Thyroid gland (tissue), 4 donors: ENCODE results near the gene NAT10. TPM values are rescaled to one million over a fixed set of nuclear protein-coding genes. Genes with fewer than 3 reads are reported as not detected.

Source experiments
- DNase-seq, 2 donors: peaks; one replicate each; pipeline ENCODE4 v3.0.0-alpha.2; 2019
- H3K27ac ChIP-seq, 3 donors: fragments of 200-600 bp; sonication (generic); 1 replicate in 2 of 3; 2 replicates in 1 of 3; pipeline ENCODE4 v1.5.1; 2016 to 2019; ENCODE audit warnings: mild to moderate bottlenecking in 1 of 3, moderate library complexity in 1 of 3
- H3K27me3 ChIP-seq: fragments of 200-600 bp; sonication (generic); one replicate; pipeline ENCODE4 v1.5.1; 2019
- H3K36me3 ChIP-seq, 2 donors: fragments of 200-600 bp; sonication (generic); one replicate each; pipeline ENCODE4 v1.5.1; 2016 to 2019
- H3K4me1 ChIP-seq, 2 donors: fragments of 200-600 bp; sonication (generic); one replicate each; pipeline ENCODE4 v1.5.1; 2017 to 2019
- H3K4me3 ChIP-seq, 3 donors: fragments of 200-600 bp; sonication (generic); replicated peaks in 1 of 3; 1 replicate in 2 of 3; 2 replicates in 1 of 3; pipeline ENCODE4 v1.5.1; 2016; ENCODE audit warnings: mild to moderate bottlenecking in 1 of 3
- H3K9me3 ChIP-seq: fragments of 200-600 bp; sonication (generic); one replicate; pipeline ENCODE4 v1.5.1; 2017
- CTCF ChIP-seq, 6 experiments: fragments of 200-600 bp in 3 of 6; fragments of 450-650 bp in 3 of 6; sonication (generic) in 3 of 6; IDR thresholded peaks; one replicate each; pipeline ENCODE4 v1.5.1; 2016 to 2019; ENCODE audit warnings: antibody characterized with exemption in 6 of 6, mild to moderate bottlenecking in 2 of 6, inconsistent platforms in 1 of 6, moderate library complexity in 1 of 6
- POLR2A ChIP-seq, 2 donors: fragments of 450-650 bp; IDR thresholded peaks; one replicate each; pipeline ENCODE4 v1.6.1; 2017; ENCODE audit warnings: antibody characterized with exemption in 2 of 2, mild to moderate bottlenecking in 2 of 2, moderate library complexity in 1 of 2
- WGBS, 2 donors: methylation state at CpG; one replicate each; pipeline ENCODE4 v1.1.5; 2017; 5-methylcytosine and 5-hydroxymethylcytosine counted together
- intact Hi-C: fragments of 100-400 bp; cut with DNase I; formaldehyde crosslinking; loops from one replicate; pipeline ENCODE4 v1.15.1; 2023
- total RNA-seq, 4 donors: library from RNA; depleted of rRNA; stranded (reverse); fragments of >200 nt; gene quantifications; one replicate each; pipeline ENCODE4 v1.2.3, GENCODE V29; 2016

Gene NAT10
- total RNA-seq, 4 donors from 2014 or later, result 25.9 to 32.9 (median 31.2) TPM

DNA sequence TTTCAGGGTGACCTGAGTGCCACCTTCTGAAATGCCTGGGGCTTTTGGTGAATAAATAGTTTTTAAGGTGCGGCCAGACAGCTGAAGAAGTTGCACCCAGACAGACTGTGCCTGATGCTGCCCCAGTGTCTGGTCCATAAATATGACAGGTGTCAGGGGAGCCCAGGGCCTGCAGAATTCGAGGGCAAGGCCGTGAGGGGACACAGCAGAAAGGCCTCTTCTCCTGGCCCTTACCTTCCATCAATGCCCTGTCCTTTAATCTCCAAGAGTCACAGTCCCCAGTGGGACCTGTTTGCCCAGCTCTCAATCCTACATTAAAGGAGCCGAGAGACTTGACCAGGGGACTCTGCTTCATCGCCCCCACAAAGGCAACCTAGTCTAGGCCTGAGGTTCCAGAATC, 45.7 kb downstream of the NAT10 start:
- Histone ChIP-seq H3K36me3 (peaks cover 14 to 26% of the 10 kb centered on the region in 2 donors), H3K27ac (no peak overlapping the region), H3K27me3 (no peaks in the 10 kb centered on the region), H3K4me3 (no peak overlapping the region), H3K4me1 (peaks cover 11 to 23% of the 10 kb centered on the region in 2 donors), H3K9me3 (no peaks in the 10 kb centered on the region)
- TF ChIP-seq POLR2A (IDR thresholded peaks at IDR 0.05) (no peak), CTCF (IDR thresholded peaks at IDR 0.05) (no peak)
- WGBS, 2 donors, result 97 to 98% methylated on average over 5 of the region's 5 CpGs
- no peak for DNase-seq
- intact Hi-C loops, result no loop called here

DNA sequence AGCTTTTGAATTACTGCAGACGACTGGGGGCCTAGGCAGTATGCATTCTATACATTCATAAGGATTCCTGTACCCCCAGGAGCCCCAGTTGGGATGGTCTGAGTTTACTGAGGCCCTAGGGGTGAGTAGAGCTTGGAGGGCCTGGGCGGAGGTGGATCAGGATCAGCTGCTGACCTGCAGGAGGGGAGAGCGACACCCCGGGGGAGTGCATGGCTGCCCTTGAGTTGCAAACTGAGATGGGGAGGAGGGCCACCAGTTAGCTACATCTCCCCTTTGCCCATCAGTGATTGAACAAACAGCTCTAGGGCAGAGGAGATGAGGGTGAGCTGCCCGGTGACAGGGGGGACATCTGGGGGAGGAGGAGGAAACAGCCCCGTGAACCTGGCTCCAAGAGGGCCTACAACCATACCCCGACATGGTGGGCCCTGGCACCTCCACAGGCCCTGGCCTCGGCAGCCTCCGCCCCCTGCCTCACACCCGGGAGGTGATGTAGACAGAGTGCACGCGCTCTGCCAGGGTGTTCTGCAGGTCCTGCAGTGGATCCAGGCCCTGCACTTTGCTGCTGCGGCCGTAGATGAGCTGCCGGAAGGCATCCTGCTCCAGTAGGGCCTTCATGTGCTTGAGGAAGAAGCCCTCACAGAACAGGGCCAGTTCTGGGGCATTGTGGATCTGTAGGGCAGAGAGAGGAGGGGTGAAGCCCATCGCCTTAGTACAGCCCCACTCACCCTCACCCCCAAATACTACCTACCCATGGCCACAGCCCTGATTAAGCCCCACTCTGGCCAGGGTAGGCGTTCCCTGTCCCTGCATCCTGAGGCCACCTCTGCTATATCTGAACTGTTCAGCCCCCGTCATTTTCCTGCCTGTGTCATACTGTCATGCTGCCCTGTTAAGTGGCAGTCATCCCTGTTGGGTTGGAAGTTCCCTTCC, 46.8 kb downstream of the NAT10 start:
- Histone ChIP-seq H3K4me1 (peaks cover 11 to 23% of the 10 kb centered on the region in 2 donors), H3K4me3 (no peak overlapping the region), H3K36me3 (peaks cover 6 to 15% of the 10 kb centered on the region in 2 donors), H3K9me3 (no peaks in the 10 kb centered on the region), H3K27me3 (no peaks in the 10 kb centered on the region), H3K27ac (no peak overlapping the region)
- intact Hi-C loops, result no loop called here
- TF ChIP-seq POLR2A (IDR thresholded peaks at IDR 0.05) (no peak), CTCF (IDR thresholded peaks at IDR 0.05) (no peak)
- 94 to 98% methylated on average over 11 to 12 of the region's 18 CpGs for WGBS, 2 donors
- DNase-seq, result no peak

GRCh38 chr11:34154059-34154875, 48.8 kb downstream of the NAT10 start:
- no peak overlapping the region for H3K4me3 ChIP-seq
- peak; percentile 14 to 36 for DNase-seq
- TF ChIP-seq POLR2A (IDR thresholded peaks at IDR 0.05), result no peak
- no peak for TF ChIP-seq CTCF (IDR thresholded peaks at IDR 0.05)
- H3K36me3 ChIP-seq, result no peaks in the 10 kb centered on the region
- H3K27me3 ChIP-seq, result no peaks in the 10 kb centered on the region
- H3K4me1 ChIP-seq, result peaks cover 11 to 23% of the 10 kb centered on the region in 2 donors
- peak overlapping the region in 1 of 3 donors; percentile 43 for H3K27ac ChIP-seq
- intact Hi-C loops, result no loop called here
- 81 to 83% methylated on average over 8 to 10 of the region's 16 CpGs for WGBS, 2 donors
- no peaks in the 10 kb centered on the region for H3K9me3 ChIP-seq

DNA sequence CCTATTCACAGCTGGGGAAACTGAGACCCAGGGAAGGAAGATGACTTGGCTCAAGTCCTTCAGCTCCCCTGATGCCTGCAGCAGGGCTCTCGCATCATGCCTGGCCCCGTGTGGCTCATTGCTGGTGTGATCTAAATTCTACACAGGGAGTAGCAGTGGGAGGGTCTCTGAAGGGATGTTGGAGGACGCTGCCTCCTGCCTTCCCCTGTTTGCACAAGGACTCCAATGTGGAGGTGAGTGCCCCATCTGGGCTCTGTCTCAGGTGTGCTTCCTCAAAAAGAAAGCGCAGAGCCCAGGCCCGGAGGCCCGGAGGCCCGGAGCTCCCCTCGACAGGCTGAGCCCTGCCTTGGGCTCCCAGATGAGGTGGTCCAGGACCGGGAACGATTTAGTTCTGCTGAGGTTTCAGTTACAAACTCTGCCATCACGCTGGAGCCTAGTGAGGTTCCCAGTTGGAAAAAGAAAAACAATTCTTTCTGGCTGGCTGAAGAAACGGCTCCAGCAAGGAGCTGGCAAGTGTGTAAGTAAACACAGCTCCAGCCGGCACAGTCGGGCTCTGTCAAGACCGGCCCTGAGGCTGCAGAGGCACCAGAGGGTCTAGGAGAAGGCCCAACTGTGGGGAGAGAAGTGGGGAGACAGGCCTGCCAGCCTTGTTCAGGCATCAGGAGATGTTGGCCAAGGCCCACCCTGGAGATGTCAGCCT, 49.8 kb downstream of the NAT10 start:
- Histone ChIP-seq H3K4me1 (peaks cover 11 to 23% of the 10 kb centered on the region in 2 donors), H3K27ac (peak overlapping the region; percentile 40 to 43 (median 43)), H3K4me3 (no peak overlapping the region), H3K9me3 (no peaks in the 10 kb centered on the region), H3K27me3 (no peaks in the 10 kb centered on the region), H3K36me3 (no peaks in the 10 kb centered on the region)
- WGBS, 2 donors, result 49 to 57% methylated on average over 14 to 15 of the region's 15 CpGs
- TF ChIP-seq POLR2A (IDR thresholded peaks at IDR 0.05) (no peak), CTCF (IDR thresholded peaks at IDR 0.05) (no peak)
- DNase-seq, result peak; percentile 67 to 77
- intact Hi-C loops, result no loop called here
